Trophoblast cell (in vitro differentiated cells and primary cell): ENCODE results near the gene SPATS2.

ENCODE experiments used
- DNase-seq, 2 donors: peaks; one replicate each; pipeline ENCODE4 v3.0.0-alpha.2; 2016
- H2AFZ ChIP-seq: 2 replicates; pipeline ENCODE4 v1.6.1; 2013; ENCODE audit warnings: low read length, moderate library complexity, mild to moderate bottlenecking; ENCODE audit not compliant: insufficient read depth, poor library complexity
- H2AK5ac ChIP-seq: 2 replicates; pipeline ENCODE4 v1.6.1; 2013; ENCODE audit warnings: mild to moderate bottlenecking, low read length
- H2BK120ac ChIP-seq: 2 replicates; pipeline ENCODE4 v1.6.1; 2013; ENCODE audit warnings: low read length, mild to moderate bottlenecking, moderate library complexity; ENCODE audit not compliant: insufficient read depth, poor library complexity
- H2BK12ac ChIP-seq: 2 replicates; pipeline ENCODE4 v1.6.1; 2013; ENCODE audit warnings: mild to moderate bottlenecking, low read length, moderate library complexity
- H2BK5ac ChIP-seq: 2 replicates; pipeline ENCODE4 v1.6.1; 2013; ENCODE audit warnings: low read length, low read depth, moderate library complexity, mild to moderate bottlenecking; ENCODE audit not compliant: poor library complexity
- H3K14ac ChIP-seq: 2 replicates; pipeline ENCODE4 v1.6.1; 2013; ENCODE audit warnings: mild to moderate bottlenecking, low read length
- H3K18ac ChIP-seq: 2 replicates; pipeline ENCODE4 v1.6.1; 2013; ENCODE audit warnings: mild to moderate bottlenecking, low read length
- H3K23ac ChIP-seq: 2 replicates; pipeline ENCODE4 v1.6.1; 2013; ENCODE audit warnings: low read length
- H3K27ac ChIP-seq: 2 replicates; pipeline ENCODE4 v1.5.1; 2013; ENCODE audit warnings: low read depth, mild to moderate bottlenecking, inconsistent platforms, low read length, moderate library complexity
- H3K27me3 ChIP-seq: 2 replicates; pipeline ENCODE4 v1.6.1; 2013; ENCODE audit warnings: inconsistent platforms, mild to moderate bottlenecking, low read length, moderate library complexity; ENCODE audit not compliant: insufficient read depth
- H3K36me3 ChIP-seq, 2 experiments: 1 replicate in 1 of 2; 2 replicates in 1 of 2; pipeline ENCODE4 v1.6.1; 2013; ENCODE audit warnings: low read length in 2 of 2, mild to moderate bottlenecking in 2 of 2, moderate library complexity in 1 of 2; ENCODE audit not compliant: insufficient read depth in 2 of 2, control insufficient read depth in 1 of 2
- H3K4ac ChIP-seq: 2 replicates; pipeline ENCODE4 v1.6.1; 2013; ENCODE audit warnings: low read depth, mild to moderate bottlenecking, low read length, moderate library complexity
- H3K4me1 ChIP-seq, 2 experiments: 1 replicate in 1 of 2; 2 replicates in 1 of 2; pipeline ENCODE4 v1.6.1; 2013; ENCODE audit warnings: low read length in 2 of 2, mild to moderate bottlenecking in 2 of 2, moderate library complexity in 1 of 2; ENCODE audit not compliant: insufficient read depth in 2 of 2, control insufficient read depth in 1 of 2
- H3K4me2 ChIP-seq: 2 replicates; pipeline ENCODE4 v1.6.1; 2013; ENCODE audit warnings: inconsistent platforms, mild to moderate bottlenecking, low read length, moderate library complexity
- H3K4me3 ChIP-seq: 2 replicates; pipeline ENCODE4 v1.5.1; 2013; ENCODE audit warnings: mild to moderate bottlenecking, low read depth, low read length, inconsistent platforms
- H3K79me1 ChIP-seq: one replicate; pipeline ENCODE4 v1.6.1; 2013; ENCODE audit warnings: low read length
- H3K79me2 ChIP-seq: 2 replicates; pipeline ENCODE4 v1.6.1; 2013; ENCODE audit warnings: low read length, mild to moderate bottlenecking; ENCODE audit not compliant: control insufficient read depth, insufficient read depth, poor library complexity
- H3K9ac ChIP-seq: 2 replicates; pipeline ENCODE4 v1.6.1; 2013; ENCODE audit warnings: mild to moderate bottlenecking, low read length
- H3K9me3 ChIP-seq: 2 replicates; pipeline ENCODE4 v1.6.1; 2013; ENCODE audit warnings: low read depth, mild to moderate bottlenecking, control low read depth, inconsistent platforms, low read length; ENCODE audit not compliant: insufficient read depth
- H4K12ac ChIP-seq: 2 replicates; pipeline ENCODE4 v1.6.1; 2013; ENCODE audit warnings: low read depth, mild to moderate bottlenecking, low read length, moderate library complexity
- H4K8ac ChIP-seq: 2 replicates; pipeline ENCODE4 v1.6.1; 2013; ENCODE audit warnings: low read depth, mild to moderate bottlenecking, low read length, moderate library complexity
- H4K91ac ChIP-seq: one replicate; pipeline ENCODE4 v1.6.1; 2013; ENCODE audit warnings: low read depth, mild to moderate bottlenecking, low read length, moderate library complexity
- WGBS: extraction: QIAGEN DNeasy Blood & Tissue Kit; methylation state at CpG from one replicate; pipeline ENCODE4 v1.1.7; 2013; ENCODE audit warnings: missing lambda C conversion rate; ENCODE audit not compliant: insufficient read length, insufficient coverage; ENCODE audit errors: extremely low coverage; 5-methylcytosine and 5-hydroxymethylcytosine counted together

SPATS2 gene

GRCh38 chr12:49458816-49459215, 91.6 kb downstream of the SPATS2 start:
- no peak overlapping the region for H2BK5ac ChIP-seq
- no peak overlapping the region for H4K12ac ChIP-seq
- H3K18ac ChIP-seq, result no peak overlapping the region
- H3K4ac ChIP-seq, result no peak overlapping the region
- H3K4me2 ChIP-seq, result no peak overlapping the region
- no peaks in the 10 kb centered on the region for H3K27me3 ChIP-seq
- no peaks in the 10 kb centered on the region for H3K79me2 ChIP-seq
- no peak overlapping the region for H2AFZ ChIP-seq
- H3K14ac ChIP-seq, result no peak overlapping the region
- H4K91ac ChIP-seq, result no peak overlapping the region
- no peak for DNase-seq
- no peak overlapping the region for H2BK12ac ChIP-seq
- H3K4me3 ChIP-seq, result no peak overlapping the region
- WGBS, result no CpG with 5 or more reads among the region's 3 CpGs
- no peak overlapping the region for H2AK5ac ChIP-seq
- no peaks in the 10 kb centered on the region for H3K4me1 ChIP-seq
- no peaks in the 10 kb centered on the region for H3K79me1 ChIP-seq
- H3K36me3 ChIP-seq, result peaks cover 0 to 6% of the 10 kb centered on the region in 2 experiments
- no peak overlapping the region for H2BK120ac ChIP-seq
- no peak overlapping the region for H3K27ac ChIP-seq
- no peaks in the 10 kb centered on the region for H3K9me3 ChIP-seq
- no peak overlapping the region for H3K9ac ChIP-seq
- no peak overlapping the region for H3K23ac ChIP-seq
- no peak overlapping the region for H4K8ac ChIP-seq

- Histone ChIP-seq H2BK5ac (no peak overlapping the region), H3K14ac (no peak overlapping the region), H3K23ac (no peak overlapping the region), H3K4me1 (no peaks in the 10 kb centered on the region), H2AK5ac (no peak overlapping the region), H3K79me1 (no peaks in the 10 kb centered on the region), H3K4me2 (no peak overlapping the region), H2BK120ac (no peak overlapping the region), H4K91ac (no peak overlapping the region), H3K9me3 (no peaks in the 10 kb centered on the region), H4K8ac (no peak overlapping the region), H3K79me2 (no peaks in the 10 kb centered on the region), H3K36me3 (peaks cover 0 to 6% of the 10 kb centered on the region in 2 experiments), H3K27me3 (no peaks in the 10 kb centered on the region), H3K4ac (no peak overlapping the region), H3K9ac (no peak overlapping the region), H3K18ac (no peak overlapping the region), H2AFZ (no peak overlapping the region), H3K27ac (no peak overlapping the region), H2BK12ac (no peak overlapping the region), H4K12ac (no peak overlapping the region), H3K4me3 (no peak overlapping the region)
- no CpG with 5 or more reads among the region's 1 CpG for WGBS
- DNase-seq, result no peak
Measured at GRCh38 chr12:49461221-49461620, 94.0 kb downstream of the SPATS2 start.

GRCh38 chr12:49462083-49462744, 95.0 kb downstream of the SPATS2 start:
- no CpG with 5 or more reads among the region's 11 CpGs for WGBS
- no peak overlapping the region for H2BK12ac ChIP-seq
- no peak overlapping the region for H2AK5ac ChIP-seq
- no peak overlapping the region for H3K14ac ChIP-seq
- no peak overlapping the region for H2BK120ac ChIP-seq
- no peak overlapping the region for H4K8ac ChIP-seq
- H3K9ac ChIP-seq, result no peak overlapping the region
- no peak overlapping the region for H3K18ac ChIP-seq
- no peaks in the 10 kb centered on the region for H3K79me2 ChIP-seq
- H3K4ac ChIP-seq, result no peak overlapping the region
- no peaks in the 10 kb centered on the region for H3K4me1 ChIP-seq
- no peak overlapping the region for H4K91ac ChIP-seq
- H3K36me3 ChIP-seq, result peaks cover 0 to 6% of the 10 kb centered on the region in 2 experiments
- no peak overlapping the region for H2BK5ac ChIP-seq
- no peak for DNase-seq
- no peaks in the 10 kb centered on the region for H3K79me1 ChIP-seq
- no peak overlapping the region for H3K4me2 ChIP-seq
- H3K27ac ChIP-seq, result no peak overlapping the region
- H3K9me3 ChIP-seq, result no peaks in the 10 kb centered on the region
- H2AFZ ChIP-seq, result no peak overlapping the region
- no peak overlapping the region for H4K12ac ChIP-seq
- H3K27me3 ChIP-seq, result no peaks in the 10 kb centered on the region
- H3K4me3 ChIP-seq, result no peak overlapping the region
- no peak overlapping the region for H3K23ac ChIP-seq

GRCh38 chr12:49465132-49465531, 97.9 kb downstream of the SPATS2 start:
- no peak overlapping the region for H2BK120ac ChIP-seq
- H3K4me3 ChIP-seq, result no peak overlapping the region
- no peak overlapping the region for H2BK12ac ChIP-seq
- no peak overlapping the region for H4K91ac ChIP-seq
- no peak for DNase-seq
- H3K79me1 ChIP-seq, result no peaks in the 10 kb centered on the region
- no CpG with 5 or more reads among the region's 2 CpGs for WGBS
- no peaks in the 10 kb centered on the region for H3K9me3 ChIP-seq
- H3K18ac ChIP-seq, result no peak overlapping the region
- H3K4me2 ChIP-seq, result no peak overlapping the region
- H3K4ac ChIP-seq, result no peak overlapping the region
- H4K12ac ChIP-seq, result no peak overlapping the region
- H3K36me3 ChIP-seq, result peaks cover 0 to 8% of the 10 kb centered on the region in 2 experiments
- H2AK5ac ChIP-seq, result no peak overlapping the region
- H4K8ac ChIP-seq, result no peak overlapping the region
- no peaks in the 10 kb centered on the region for H3K27me3 ChIP-seq
- no peaks in the 10 kb centered on the region for H3K4me1 ChIP-seq
- no peak overlapping the region for H3K9ac ChIP-seq
- H3K27ac ChIP-seq, result no peak overlapping the region
- H2AFZ ChIP-seq, result no peak overlapping the region
- H3K23ac ChIP-seq, result no peak overlapping the region
- H3K79me2 ChIP-seq, result no peaks in the 10 kb centered on the region
- H3K14ac ChIP-seq, result no peak overlapping the region
- H2BK5ac ChIP-seq, result no peak overlapping the region
